Stimulated activated CD4-positive, alpha-beta T cell treated with anti-CD3 and anti-CD28 coated beads, Interleukin-4, amount 100 ng/mL, for 4 hours (primary cell): Measurements from ENCODE around the gene NXF2.
"Not testable (repeated sequence)": the region's sequence is repeated elsewhere in the genome, so short reads cannot be mapped to it uniquely, and the experiment has no call there.

Experiments
- DNase-seq, 2 experiments: peaks; one replicate each; pipeline ENCODE4 v3.0.0-alpha.2; 2020

NXF2 gene, protein sequence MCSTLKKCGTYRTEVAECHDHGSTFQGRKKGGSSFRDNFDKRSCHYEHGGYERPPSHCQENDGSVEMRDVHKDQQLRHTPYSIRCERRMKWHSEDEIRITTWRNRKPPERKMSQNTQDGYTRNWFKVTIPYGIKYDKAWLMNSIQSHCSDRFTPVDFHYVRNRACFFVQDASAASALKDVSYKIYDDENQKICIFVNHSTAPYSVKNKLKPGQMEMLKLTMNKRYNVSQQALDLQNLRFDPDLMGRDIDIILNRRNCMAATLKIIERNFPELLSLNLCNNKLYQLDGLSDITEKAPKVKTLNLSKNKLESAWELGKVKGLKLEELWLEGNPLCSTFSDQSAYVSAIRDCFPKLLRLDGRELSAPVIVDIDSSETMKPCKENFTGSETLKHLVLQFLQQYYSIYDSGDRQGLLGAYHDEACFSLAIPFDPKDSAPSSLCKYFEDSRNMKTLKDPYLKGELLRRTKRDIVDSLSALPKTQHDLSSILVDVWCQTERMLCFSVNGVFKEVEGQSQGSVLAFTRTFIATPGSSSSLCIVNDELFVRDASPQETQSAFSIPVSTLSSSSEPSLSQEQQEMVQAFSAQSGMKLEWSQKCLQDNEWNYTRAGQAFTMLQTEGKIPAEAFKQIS

DNA sequence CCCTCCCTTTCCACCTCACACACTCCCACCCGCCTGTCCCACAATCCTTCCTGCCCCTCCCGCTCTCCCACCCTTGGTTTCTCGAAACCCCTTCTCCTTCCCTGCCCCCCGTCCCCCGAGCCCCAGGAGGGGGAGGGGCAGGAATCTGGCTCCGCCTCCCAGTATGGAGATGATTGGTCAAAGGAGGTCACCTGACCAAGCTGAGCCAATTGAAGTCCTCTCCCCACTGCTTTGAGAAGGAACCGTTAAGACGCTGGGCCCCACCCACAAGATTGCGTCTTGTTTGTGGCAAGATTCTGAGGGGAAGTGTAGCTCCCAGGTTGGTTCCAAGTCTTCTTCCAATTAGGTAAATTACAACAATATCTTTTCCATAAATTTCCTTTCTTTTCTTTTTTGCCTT, at the start of gene NXF2:
Gene NXF2 (plus strand): TSS at position 275 of the 400 bp plus-strand sequence. CDS start 59,912 bp downstream, outside the sequence.
- DNase-seq: not testable (repeated sequence)

DNA sequence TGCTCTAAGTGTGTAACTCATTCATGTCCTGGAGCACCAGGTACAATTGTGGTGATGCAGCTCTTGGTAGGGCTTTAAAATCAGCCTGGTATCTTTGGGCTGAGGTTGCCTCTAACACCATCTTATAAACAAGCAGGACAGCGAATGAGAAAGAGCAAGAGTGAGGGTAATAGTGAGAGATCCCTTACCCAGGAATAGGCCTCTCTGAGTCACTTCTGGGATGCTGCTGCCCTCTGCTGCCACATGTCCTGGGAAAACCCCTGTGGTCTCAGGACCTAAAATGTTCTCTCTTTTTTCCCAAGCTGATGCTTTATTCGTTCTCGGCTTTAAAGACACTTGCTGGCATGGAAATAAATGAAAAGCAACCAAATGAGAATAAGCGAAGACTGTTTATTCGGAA, 39.0 kb upstream of the NXF2 start:
- not testable (repeated sequence) for DNase-seq

DNA sequence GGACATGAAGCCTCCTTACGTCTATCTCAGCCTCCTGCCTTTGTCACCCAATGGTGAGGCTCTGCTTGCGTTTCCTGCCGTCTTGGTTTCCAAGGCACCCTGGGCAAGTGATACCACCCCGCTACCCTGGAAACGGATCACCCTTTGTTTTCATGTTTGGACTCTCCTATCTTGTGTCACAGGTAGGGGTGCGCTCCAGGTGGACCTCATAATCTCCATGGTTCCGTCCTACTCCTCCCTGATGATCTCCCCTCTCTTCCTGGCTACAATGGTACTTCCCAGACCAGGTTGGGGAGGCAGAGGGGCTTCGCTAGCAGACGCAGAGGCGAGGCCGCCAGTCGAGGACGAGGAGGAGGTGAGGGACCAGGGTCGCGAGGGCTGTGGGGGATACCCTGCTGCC, 32.0 kb upstream of the NXF2 start, which contains the start of gene TCP11X1:
Gene TCP11X1 (plus strand): TSS at position 316 of the 400 bp plus-strand sequence.
- DNase-seq: not testable (repeated sequence)

DNA sequence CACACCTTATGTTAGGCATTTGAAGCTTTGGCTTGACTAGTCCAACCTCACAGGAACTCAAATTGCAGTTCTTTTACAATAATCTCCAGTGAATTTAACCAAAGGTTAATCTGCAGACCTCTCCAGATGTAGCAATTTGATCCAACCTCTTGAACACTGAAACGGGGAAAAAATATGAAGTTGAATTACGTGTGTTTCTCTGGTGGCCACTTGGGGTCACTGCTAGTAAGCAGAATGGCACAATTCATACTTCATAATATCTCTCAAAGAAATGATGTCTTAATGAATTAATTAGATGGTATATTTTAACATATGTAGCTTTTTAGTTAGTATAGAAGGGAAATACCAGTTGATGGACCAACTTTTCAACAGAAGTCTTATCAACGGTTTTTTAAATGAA, 30.5 kb upstream of the NXF2 start:
- not testable (repeated sequence) for DNase-seq

DNA sequence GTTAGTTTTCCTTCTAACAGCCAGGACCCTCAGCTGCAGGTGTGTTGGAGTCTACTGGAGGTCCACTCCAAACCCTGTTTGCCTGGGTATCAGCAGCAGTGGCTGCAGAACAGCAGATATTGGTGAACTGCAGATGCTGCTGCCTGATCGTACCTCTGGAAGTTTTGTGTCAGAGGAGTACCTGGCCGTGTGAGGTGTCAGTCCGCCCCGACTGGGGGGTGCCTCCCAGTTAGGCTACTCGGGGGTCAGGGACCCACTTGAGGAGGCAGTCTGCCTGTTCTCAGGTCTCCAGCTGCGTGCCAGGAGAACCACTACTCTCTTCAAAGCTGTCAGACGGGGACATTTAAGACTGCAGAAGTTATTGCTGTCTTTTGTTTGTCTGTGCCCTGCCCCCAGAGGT, 11.3 kb upstream of the NXF2 start:
- DNase-seq: not testable (repeated sequence)

DNA sequence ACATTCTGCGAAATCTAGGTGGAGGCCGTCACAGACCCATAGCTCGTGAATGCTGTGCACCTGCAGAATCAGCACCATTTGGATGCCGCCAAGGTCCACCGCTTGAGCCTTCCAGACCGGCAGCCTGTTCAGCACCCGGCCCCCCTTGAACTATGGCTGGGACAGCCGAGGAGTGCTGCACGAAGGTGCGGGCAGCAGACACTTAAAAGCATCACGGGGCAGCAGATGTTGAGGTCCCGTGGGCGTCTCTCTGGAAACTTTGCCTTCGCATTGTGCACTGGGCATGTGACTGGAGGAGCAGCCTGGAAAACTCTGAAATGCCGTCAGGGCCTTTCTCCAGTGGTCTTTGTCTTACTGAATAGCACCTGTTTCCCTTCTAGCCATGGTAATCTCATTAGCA, 6.7 kb upstream of the NXF2 start:
- DNase-seq: not testable (repeated sequence)

DNA sequence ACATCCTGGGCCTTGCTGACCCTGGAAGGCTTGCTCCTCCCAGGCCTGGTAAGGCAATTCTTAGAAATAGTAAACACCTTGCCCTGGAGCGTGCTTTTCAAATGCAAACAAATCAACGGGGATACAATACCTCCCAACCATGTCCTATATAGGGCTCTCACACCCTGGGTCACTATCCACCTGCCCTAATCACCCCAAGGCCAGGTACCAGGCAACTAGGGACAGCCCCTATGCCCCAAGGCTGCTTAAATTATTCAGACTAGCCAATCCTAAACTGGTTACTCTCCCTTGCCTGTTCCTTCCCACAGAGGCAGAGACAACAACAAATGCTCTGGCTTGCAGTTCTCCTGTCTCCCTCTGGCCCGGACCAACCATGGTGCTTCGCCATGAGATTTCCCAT, 25.3 kb downstream of the NXF2 start:
- not testable (repeated sequence) for DNase-seq

- no peak for DNase-seq
Observed at GRCh38 chrX:102338162-102338561, 91.2 kb downstream of the NXF2 start.

DNA sequence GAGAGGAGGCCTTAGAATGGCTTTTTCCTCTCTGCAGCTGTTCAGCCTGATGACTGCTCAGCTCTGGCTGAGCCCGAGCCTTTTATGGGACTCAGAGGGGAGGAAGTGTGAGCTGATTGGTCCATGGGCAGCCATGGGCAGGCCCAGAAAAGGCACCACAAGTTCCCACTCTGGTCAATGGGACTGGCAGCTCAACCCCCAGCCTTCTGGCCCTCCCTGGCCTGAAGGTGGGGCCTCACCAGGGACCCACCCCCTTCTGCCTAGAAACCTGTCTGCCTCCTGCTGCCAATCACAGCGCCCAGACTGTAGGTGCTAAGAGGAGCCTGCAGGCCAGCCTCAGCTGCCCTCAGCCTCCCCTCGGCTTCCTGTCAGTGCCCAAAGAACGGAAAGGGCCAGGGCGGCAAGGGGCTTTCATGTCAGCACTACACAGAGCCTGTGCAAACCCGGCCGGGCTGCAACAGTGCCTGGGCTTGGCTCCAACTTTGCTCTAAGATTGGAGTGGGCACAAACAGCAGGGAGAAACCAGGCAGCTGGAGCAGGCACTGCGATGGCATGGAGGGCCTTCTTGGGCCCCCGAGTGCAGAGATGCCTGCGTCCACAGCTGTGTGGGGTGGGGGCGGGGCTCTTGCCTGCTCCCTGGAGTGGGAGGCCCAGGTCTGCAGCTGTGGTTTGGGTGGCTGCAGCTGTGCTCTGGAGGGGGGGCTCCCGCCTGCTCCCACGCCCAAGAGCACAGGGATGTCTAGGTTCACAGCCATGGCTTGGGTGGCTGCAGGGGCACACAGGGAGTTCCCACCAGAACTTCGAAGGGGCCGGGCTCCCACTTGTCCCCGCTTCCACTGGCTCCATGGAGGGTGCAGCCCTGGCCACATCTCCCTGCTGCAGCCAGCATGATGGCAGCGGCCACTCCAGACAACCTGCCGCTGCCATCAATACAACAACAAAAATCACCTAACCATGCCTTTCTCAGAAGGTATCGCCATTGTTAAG, 92.6 kb downstream of the NXF2 start:
- DNase-seq: peak in 1 of 2 experiments; percentile 1

DNA sequence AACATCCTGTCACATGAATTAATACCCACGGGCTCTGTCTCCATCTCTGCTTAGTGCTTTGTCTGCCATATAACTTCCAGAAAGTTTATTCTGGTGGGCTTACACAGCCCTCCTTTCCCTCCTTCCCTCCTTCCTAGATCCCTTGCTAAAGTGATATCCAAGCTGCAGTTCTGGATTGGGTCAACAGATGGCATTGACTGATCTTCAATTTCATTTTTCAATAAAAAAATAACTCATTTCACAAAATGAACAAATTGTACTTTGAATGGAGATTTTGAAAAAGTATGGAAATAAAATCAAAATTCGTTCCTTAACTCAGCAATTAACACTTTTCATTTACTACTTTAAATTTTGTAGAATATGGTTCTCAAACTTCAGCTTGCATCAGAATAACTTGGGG, 94.9 kb downstream of the NXF2 start:
- DNase-seq: no peak

DNA sequence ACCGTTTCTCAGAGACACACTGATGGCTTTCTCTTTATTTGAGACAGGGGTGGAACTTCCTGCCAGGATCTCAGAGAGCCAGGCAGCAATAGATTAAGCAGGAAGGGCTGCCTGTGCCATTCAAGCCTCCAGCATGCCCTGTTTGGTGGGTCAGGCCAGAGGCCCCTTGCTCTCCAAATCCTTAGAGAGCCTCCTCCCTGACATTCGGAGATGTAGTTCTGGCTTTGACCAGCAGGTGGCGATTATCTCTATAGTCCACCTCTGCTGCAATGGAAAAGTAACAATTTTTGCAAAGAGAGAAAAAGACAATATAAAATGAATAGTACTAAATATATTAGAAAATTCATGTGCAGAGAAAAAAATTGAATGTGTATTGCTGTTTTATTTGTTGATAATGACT, 98.9 kb downstream of the NXF2 start:
- peak; percentile 26 to 62 for DNase-seq
